HepG2 (cell line): ENCODE results near the gene GSK3B. TPM values are rescaled to one million over a fixed set of nuclear protein-coding genes. Genes with fewer than 3 reads are reported as not detected.

Experiments
- ATF1 ChIP-seq: IDR thresholded peaks from 2 replicates; pipeline ENCODE4 v1.6.1; 2016; ENCODE audit warnings: mild to moderate bottlenecking, control low read depth
- BHLHE40 ChIP-seq: IDR thresholded peaks from 2 replicates; pipeline ENCODE4 v1.6.1; 2011; ENCODE audit warnings: low read length, improper control_type of control experiment
- DZIP1 ChIP-seq: sonication (generic); formaldehyde crosslinking; IDR thresholded peaks from 2 replicates; pipeline ENCODE4 v1.5.0; 2020; ENCODE audit warnings: mild to moderate bottlenecking, missing genetic modification reagents
- EEA1 ChIP-seq: sonication (generic); formaldehyde crosslinking; IDR thresholded peaks from 2 replicates; pipeline ENCODE4 v1.5.1; 2020; ENCODE audit warnings: mild to moderate bottlenecking, missing genetic modification reagents, borderline replicate concordance
- ETS1 ChIP-seq: sonication (generic); formaldehyde crosslinking; IDR thresholded peaks from 2 replicates; pipeline ENCODE4 v1.4.0; 2020; ENCODE audit warnings: missing genetic modification reagents
- JDP2 ChIP-seq: sonication (generic); formaldehyde crosslinking; IDR thresholded peaks from 2 replicates; pipeline ENCODE4 v1.8.1; 2022; ENCODE audit warnings: missing genetic modification reagents, borderline replicate concordance
- JUND ChIP-seq: sonication (generic); formaldehyde crosslinking; IDR thresholded peaks from 2 replicates; pipeline ENCODE4 v1.8.0; 2022; ENCODE audit warnings: mild to moderate bottlenecking, missing genetic modification reagents
- KAT7 ChIP-seq: IDR thresholded peaks from 2 replicates; pipeline ENCODE4 v1.6.1; 2018; ENCODE audit warnings: borderline replicate concordance, missing compliant biosample characterization
- KDM1A ChIP-seq: IDR thresholded peaks from 2 replicates; pipeline ENCODE4 v1.6.1; 2016; ENCODE audit warnings: missing compliant biosample characterization
- RBFOX2 ChIP-seq: fragments of 200-400 bp; formaldehyde crosslinking; IDR thresholded peaks from 2 replicates; pipeline ENCODE4 v1.6.1; 2017; ENCODE audit warnings: low read depth, mild to moderate bottlenecking, low read length
- TFE3 ChIP-seq: IDR thresholded peaks from 2 replicates; pipeline ENCODE4 v1.6.1; 2016
- YEATS4 ChIP-seq: sonication (generic); formaldehyde crosslinking; IDR thresholded peaks from 2 replicates; pipeline ENCODE4 v1.4.0; 2020; ENCODE audit warnings: missing genetic modification reagents, borderline replicate concordance
- ZFP82 ChIP-seq: sonication (generic); formaldehyde crosslinking; IDR thresholded peaks from 2 replicates; pipeline ENCODE4 v1.5.1; 2020; ENCODE audit warnings: mild to moderate bottlenecking, missing genetic modification reagents, borderline replicate concordance
- ZNF574 ChIP-seq: sonication (generic); formaldehyde crosslinking; IDR thresholded peaks from 2 replicates; pipeline ENCODE4 v1.4.0; 2020; ENCODE audit warnings: missing genetic modification reagents
- ZNF652 ChIP-seq: IDR thresholded peaks from 2 replicates; pipeline ENCODE4 v1.6.1; 2016; ENCODE audit warnings: low read depth, borderline replicate concordance
- ZNF75D ChIP-seq: sonication (generic); formaldehyde crosslinking; IDR thresholded peaks from 2 replicates; pipeline ENCODE4 v1.8.1; 2023; ENCODE audit warnings: missing genetic modification reagents, mild to moderate bottlenecking, borderline replicate concordance
- polyA plus RNA-seq, 8 experiments: library from polyadenylated mRNA; depleted of rRNA in 3 of 8; stranded (reverse) in 7 of 8; unstranded in 1 of 8; fragments of >200 nt; fragmentation: Illumina TruSeq in 4 of 8; extraction: Trizol in 4 of 8; gene quantifications; 2 replicates each; pipeline versions ENCODE4 v1.2.1 to v1.2.3, GENCODE V29; 2011 to 2016; ENCODE audit warnings: low read depth in 4 of 8, missing spikeins in 1 of 8, mixed read lengths in 1 of 8; ENCODE audit not compliant: insufficient read depth in 1 of 8
- total RNA-seq, 5 experiments: library from RNA; depleted of rRNA; stranded (reverse); fragments of >200 nt; fragmentation: Illumina TruSeq; extraction: Trizol; gene quantifications; 2 replicates each; pipeline ENCODE4 v1.2.3, GENCODE V29; 2016; ENCODE audit warnings: low read depth in 1 of 5
- TF ChIP-seq, protein P1 (sequence below): sonication (generic); formaldehyde crosslinking; IDR thresholded peaks from 2 replicates; pipeline ENCODE4 v1.4.0; 2020; ENCODE audit warnings: missing genetic modification reagents
- TF ChIP-seq, protein P2 (sequence below): IDR thresholded peaks from 2 replicates; pipeline ENCODE4 v1.6.1; 2016; ENCODE audit warnings: mild to moderate bottlenecking

The GSK3B gene
- total and polyA plus RNA-seq, 2 of the 13 experiments (the other 11 are each of a cell fraction or from before 2014, with no cell fraction given) = 22.3 to 30.1 TPM

GRCh38 chr3:119794971-119795612 is 299.2 kb downstream of the GSK3B start (continued):
- TF ChIP-seq ATF1 (CRISPR knock-in tag) (0 out of 2 replicates have a peak, but pooled peaks have one; percentile 42), ETS1 (CRISPR knock-in tag) (no peak), KAT7 (CRISPR knock-in tag) (0 out of 2 replicates have a peak, but pooled peaks have one; percentile 43), ZNF652 (CRISPR knock-in tag) (no peak), DZIP1 (no peak), RBFOX2 (peak; percentile 52; the same call in 1 of the 2 replicates), KDM1A (CRISPR knock-in tag) (peak; percentile 86), EEA1 (no peak), ZFP82 (no peak), ZNF574 (peak; percentile 51; the same call in 1 of the 2 replicates), ZNF75D (CRISPR knock-in tag) (no peak), JUND (CRISPR knock-in tag) (peak; percentile 95), TFE3 (CRISPR knock-in tag) (peak; percentile 39; the same call in 1 of the 2 replicates), YEATS4 (peak; percentile 53; the same call in 1 of the 2 replicates), BHLHE40 (no peak), JDP2 (CRISPR knock-in tag) (no peak)
- TF ChIP-seq, protein P1, sequence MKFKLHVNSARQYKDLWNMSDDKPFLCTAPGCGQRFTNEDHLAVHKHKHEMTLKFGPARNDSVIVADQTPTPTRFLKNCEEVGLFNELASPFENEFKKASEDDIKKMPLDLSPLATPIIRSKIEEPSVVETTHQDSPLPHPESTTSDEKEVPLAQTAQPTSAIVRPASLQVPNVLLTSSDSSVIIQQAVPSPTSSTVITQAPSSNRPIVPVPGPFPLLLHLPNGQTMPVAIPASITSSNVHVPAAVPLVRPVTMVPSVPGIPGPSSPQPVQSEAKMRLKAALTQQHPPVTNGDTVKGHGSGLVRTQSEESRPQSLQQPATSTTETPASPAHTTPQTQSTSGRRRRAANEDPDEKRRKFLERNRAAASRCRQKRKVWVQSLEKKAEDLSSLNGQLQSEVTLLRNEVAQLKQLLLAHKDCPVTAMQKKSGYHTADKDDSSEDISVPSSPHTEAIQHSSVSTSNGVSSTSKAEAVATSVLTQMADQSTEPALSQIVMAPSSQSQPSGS (CRISPR knock-in tag) = peak; percentile 71; the same call in 1 of the 2 replicates
- TF ChIP-seq, protein P2, sequence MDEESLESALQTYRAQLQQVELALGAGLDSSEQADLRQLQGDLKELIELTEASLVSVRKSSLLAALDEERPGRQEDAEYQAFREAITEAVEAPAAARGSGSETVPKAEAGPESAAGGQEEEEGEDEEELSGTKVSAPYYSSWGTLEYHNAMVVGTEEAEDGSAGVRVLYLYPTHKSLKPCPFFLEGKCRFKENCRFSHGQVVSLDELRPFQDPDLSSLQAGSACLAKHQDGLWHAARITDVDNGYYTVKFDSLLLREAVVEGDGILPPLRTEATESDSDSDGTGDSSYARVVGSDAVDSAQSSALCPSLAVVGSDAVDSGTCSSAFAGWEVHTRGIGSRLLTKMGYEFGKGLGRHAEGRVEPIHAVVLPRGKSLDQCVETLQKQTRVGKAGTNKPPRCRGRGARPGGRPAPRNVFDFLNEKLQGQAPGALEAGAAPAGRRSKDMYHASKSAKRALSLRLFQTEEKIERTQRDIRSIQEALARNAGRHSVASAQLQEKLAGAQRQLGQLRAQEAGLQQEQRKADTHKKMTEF (CRISPR knock-in tag) = peak; percentile 73
